HEK293 (cell line): ENCODE data around the gene STEAP3.
"Not testable (repeated sequence)": the region's sequence is repeated elsewhere in the genome, so short reads cannot be mapped to it uniquely, and the experiment has no call there.

Experiments
- CTCF ChIA-PET: fragments of 350-600 bp; formaldehyde crosslinking; extraction: SDS; loops from one replicate; lab custom pipeline; 2021; ENCODE audit warnings: antibody characterized with exemption; lab: Yijun Ruan, JAX
- POLR2A ChIA-PET: fragments of 300-600 bp; formaldehyde crosslinking; extraction: SDS; loops from one replicate; lab custom pipeline; 2020; ENCODE audit warnings: antibody characterized with exemption, inconsistent platforms; lab: Yijun Ruan, JAX
- H3K27ac ChIP-seq: fragments of 200-500 bp; sonication (Bioruptor generic); 2 replicates; pipeline ENCODE4 v1.5.1; 2014; ENCODE audit warnings: low read depth, low read length, control low read depth, inconsistent platforms; ENCODE audit errors: extremely low read depth
- H3K36me3 ChIP-seq, 2 experiments: fragments of 200-500 bp in 1 of 2; sonication (Bioruptor generic) in 1 of 2; 1 replicate in 1 of 2; 2 replicates in 1 of 2; pipeline ENCODE4 v1.5.1; 2014 to 2017; ENCODE audit warnings: inconsistent platforms in 2 of 2, low read length in 2 of 2; ENCODE audit not compliant: control insufficient read depth in 2 of 2, insufficient read depth in 1 of 2
- H3K4me1 ChIP-seq: fragments of 200-500 bp; sonication (Bioruptor generic); 2 replicates; pipeline ENCODE4 v1.5.1; 2014; ENCODE audit warnings: mild to moderate bottlenecking, low read length, inconsistent platforms; ENCODE audit not compliant: control insufficient read depth, insufficient read depth
- H3K4me3 ChIP-seq: 2 replicates; pipeline ENCODE4 v1.5.1; 2011; ENCODE audit warnings: low read depth, mild to moderate bottlenecking, control low read depth, low read length, moderate library complexity
- H3K9me3 ChIP-seq: fragments of 200-500 bp; sonication (Bioruptor generic); 2 replicates; pipeline ENCODE4 v1.5.1; 2014; ENCODE audit warnings: low read depth, low read length, inconsistent platforms; ENCODE audit not compliant: control insufficient read depth, insufficient read depth
- KLF8 ChIP-seq: fragments of 450-650 bp; formaldehyde crosslinking; IDR thresholded peaks from 2 replicates; pipeline ENCODE4 v1.5.1; 2016; ENCODE audit warnings: missing biosample characterization, missing genetic modification characterization
- SETDB1 ChIP-seq: IDR thresholded peaks from one replicate; pipeline ENCODE4 v1.6.1; 2017; ENCODE audit warnings: mild to moderate bottlenecking, low read length, moderate library complexity, mixed read lengths; ENCODE audit not compliant: insufficient read length
- ZFP69B ChIP-seq: fragments of 450-650 bp; formaldehyde crosslinking; IDR thresholded peaks from 2 replicates; pipeline ENCODE4 v1.5.1; 2016; ENCODE audit warnings: missing biosample characterization, missing genetic modification characterization
- ZNF10 ChIP-seq: fragments of 450-650 bp; formaldehyde crosslinking; IDR thresholded peaks from 2 replicates; pipeline ENCODE4 v1.5.1; 2017; ENCODE audit warnings: missing biosample characterization, missing genetic modification characterization
- ZNF121 ChIP-seq: fragments of 450-650 bp; formaldehyde crosslinking; IDR thresholded peaks from 2 replicates; pipeline ENCODE4 v1.5.1; 2016; ENCODE audit warnings: missing biosample characterization, missing genetic modification characterization
- ZNF146 ChIP-seq: fragments of 450-650 bp; formaldehyde crosslinking; IDR thresholded peaks from 2 replicates; pipeline ENCODE4 v1.5.1; 2016; ENCODE audit warnings: missing biosample characterization, missing genetic modification characterization
- ZNF169 ChIP-seq: fragments of 450-650 bp; formaldehyde crosslinking; IDR thresholded peaks from 2 replicates; pipeline ENCODE4 v1.5.1; 2016; ENCODE audit warnings: missing biosample characterization, missing genetic modification characterization
- ZNF24 ChIP-seq: fragments of 450-650 bp; formaldehyde crosslinking; IDR thresholded peaks from 2 replicates; pipeline ENCODE4 v1.5.1; 2016; ENCODE audit warnings: missing biosample characterization, missing genetic modification characterization
- ZNF335 ChIP-seq: fragments of 450-650 bp; formaldehyde crosslinking; conservative IDR thresholded peaks from 2 replicates; pipeline ENCODE4 v1.5.1; 2016; ENCODE audit warnings: missing biosample characterization, missing genetic modification characterization
- ZNF37A ChIP-seq: fragments of 450-650 bp; IDR thresholded peaks from 2 replicates; pipeline ENCODE4 v1.5.1; 2018; ENCODE audit warnings: missing biosample characterization, missing genetic modification characterization
- ZNF433 ChIP-seq: fragments of 450-650 bp; formaldehyde crosslinking; IDR thresholded peaks from 2 replicates; pipeline ENCODE4 v1.5.1; 2016; ENCODE audit warnings: missing biosample characterization, missing genetic modification characterization, low read depth
- ZNF501 ChIP-seq: fragments of 450-650 bp; formaldehyde crosslinking; IDR thresholded peaks from 2 replicates; pipeline ENCODE4 v1.5.1; 2016; ENCODE audit warnings: missing biosample characterization, missing genetic modification characterization
- ZNF530 ChIP-seq: fragments of 450-650 bp; formaldehyde crosslinking; IDR thresholded peaks from 2 replicates; pipeline ENCODE4 v1.5.1; 2016; ENCODE audit warnings: low read depth, missing biosample characterization, missing genetic modification characterization
- ZNF544 ChIP-seq: fragments of 450-650 bp; formaldehyde crosslinking; IDR thresholded peaks from 2 replicates; pipeline ENCODE4 v1.5.0; 2017; ENCODE audit warnings: missing biosample characterization, missing genetic modification characterization
- ZNF660 ChIP-seq: fragments of 450-650 bp; IDR thresholded peaks from 2 replicates; pipeline ENCODE4 v1.5.1; 2018; ENCODE audit warnings: missing biosample characterization, mild to moderate bottlenecking, missing genetic modification characterization
- ZNF677 ChIP-seq: fragments of 450-650 bp; IDR thresholded peaks from 2 replicates; pipeline ENCODE4 v1.5.0; 2018; ENCODE audit warnings: missing biosample characterization, mild to moderate bottlenecking, missing genetic modification characterization, moderate library complexity
- ZNF707 ChIP-seq: fragments of 450-650 bp; formaldehyde crosslinking; IDR thresholded peaks from 2 replicates; pipeline ENCODE4 v1.5.1; 2016; ENCODE audit warnings: missing biosample characterization, missing genetic modification characterization
- TF ChIP-seq, protein P1 (sequence below): sonication (generic); formaldehyde crosslinking; IDR thresholded peaks from 2 replicates; pipeline ENCODE4 v1.8.1; 2022; ENCODE audit warnings: mild to moderate bottlenecking, moderate library complexity, missing genetic modification reagents
- TF ChIP-seq, protein P2 (sequence below): fragments of 450-650 bp; formaldehyde crosslinking; IDR thresholded peaks from 2 replicates; pipeline ENCODE4 v1.5.1; 2016; ENCODE audit warnings: missing biosample characterization, missing genetic modification characterization
- TF ChIP-seq, protein P3 (sequence below): fragments of 450-650 bp; formaldehyde crosslinking; IDR thresholded peaks from 2 replicates; pipeline ENCODE4 v1.5.1; 2016; ENCODE audit warnings: missing biosample characterization, missing genetic modification characterization

STEAP3 gene

DNA sequence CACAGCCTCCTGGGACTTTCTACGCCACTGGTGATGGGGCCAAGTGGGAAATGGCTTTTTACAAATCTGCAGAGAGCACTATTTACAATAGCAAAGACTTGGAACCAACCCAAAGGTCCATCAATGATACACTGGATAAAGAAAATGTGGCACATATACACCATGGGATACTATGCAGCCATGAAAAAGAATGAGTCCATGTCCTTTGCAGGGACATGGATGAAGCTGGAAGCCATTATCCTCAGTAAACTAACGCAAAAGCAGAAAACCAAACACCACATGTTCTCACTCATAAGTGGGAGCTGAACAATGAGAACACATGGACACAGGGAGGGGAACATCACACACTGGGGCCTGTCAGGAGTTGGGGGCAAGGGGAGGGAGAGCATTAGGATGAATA lies 54.8 kb downstream of the STEAP3 start:
- H3K9me3 ChIP-seq, H3K27ac ChIP-seq, H3K36me3 ChIP-seq, POLR2A ChIA-PET, H3K4me1 ChIP-seq, H3K4me3 ChIP-seq: not testable (repeated sequence)
- TF ChIP-seq ZNF146 (tag by site-specific recombination) = peak; percentile 80
- CTCF ChIA-PET = interaction anchor here (0.7 kb wide), 1 partner anchor 99 kb away, joined by 3 read pairs; no protein-coding TSS in a partner anchor

DNA sequence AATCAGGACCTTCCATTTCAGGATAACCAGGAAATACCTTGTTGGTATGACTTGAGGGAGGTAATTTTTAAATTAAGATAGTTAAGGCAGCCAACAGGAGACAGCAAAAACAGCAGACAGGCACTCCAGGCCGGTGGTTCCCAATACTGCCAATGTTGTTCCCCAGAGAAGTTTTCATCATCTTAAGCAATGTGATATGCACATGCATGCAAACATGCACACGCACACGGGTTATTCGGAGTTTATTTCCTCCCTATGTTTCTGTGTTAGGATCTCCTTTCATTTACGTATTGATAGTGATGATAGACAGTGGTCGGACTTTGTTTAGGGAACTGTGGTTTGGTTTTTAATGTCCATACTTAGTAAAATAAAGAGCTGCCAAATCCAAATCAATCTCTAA lies 55.3 kb downstream of the STEAP3 start:
- Histone ChIP-seq H3K27ac (no peak overlapping the region), H3K9me3 (no peaks in the 10 kb centered on the region), H3K4me1 (no peaks in the 10 kb centered on the region), H3K4me3 (no peak overlapping the region), H3K36me3 (no peaks in the 10 kb centered on the region)
- TF ChIP-seq ZFP69B (no peak), KLF8 (tag by site-specific recombination) (no peak), ZNF530 (tag by site-specific recombination) (no peak), ZNF37A (tag by site-specific recombination) (no peak), ZNF544 (no peak), ZNF433 (no peak), ZNF660 (tag by site-specific recombination) (no peak), ZNF501 (tag by site-specific recombination) (no peak), ZNF677 (tag by site-specific recombination) (no peak)
- TF ChIP-seq, protein P1, sequence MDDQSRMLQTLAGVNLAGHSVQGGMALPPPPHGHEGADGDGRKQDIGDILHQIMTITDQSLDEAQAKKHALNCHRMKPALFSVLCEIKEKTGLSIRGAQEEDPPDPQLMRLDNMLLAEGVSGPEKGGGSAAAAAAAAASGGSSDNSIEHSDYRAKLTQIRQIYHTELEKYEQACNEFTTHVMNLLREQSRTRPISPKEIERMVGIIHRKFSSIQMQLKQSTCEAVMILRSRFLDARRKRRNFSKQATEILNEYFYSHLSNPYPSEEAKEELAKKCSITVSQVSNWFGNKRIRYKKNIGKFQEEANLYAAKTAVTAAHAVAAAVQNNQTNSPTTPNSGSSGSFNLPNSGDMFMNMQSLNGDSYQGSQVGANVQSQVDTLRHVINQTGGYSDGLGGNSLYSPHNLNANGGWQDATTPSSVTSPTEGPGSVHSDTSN (CRISPR knock-in tag) = no peak
- CTCF ChIA-PET = no interaction called here
- POLR2A ChIA-PET = no interaction called here

DNA sequence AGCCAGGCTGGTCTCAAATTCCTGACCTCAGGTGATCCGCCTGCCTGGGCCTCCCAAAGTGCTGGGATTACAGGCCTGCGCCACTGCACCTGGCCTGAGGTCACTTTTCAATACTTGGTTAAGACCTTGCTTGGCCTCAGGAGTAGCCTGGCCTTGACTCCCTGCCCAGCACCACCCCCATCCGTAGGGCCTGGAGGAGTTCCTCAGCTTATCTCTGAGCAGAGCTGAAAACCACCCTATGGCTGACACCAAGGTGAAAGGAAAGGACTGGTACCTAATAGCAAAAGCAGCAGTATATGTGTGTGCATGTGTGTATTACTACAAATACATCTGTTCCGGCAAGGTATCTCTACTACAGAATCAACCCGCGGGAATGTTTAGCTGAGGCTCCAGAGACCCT lies 56.0 kb downstream of the STEAP3 start:
- H3K9me3 ChIP-seq = no peaks in the 10 kb centered on the region
- no peak overlapping the region for H3K4me3 ChIP-seq
- H3K27ac ChIP-seq = no peak overlapping the region
- H3K36me3 ChIP-seq = no peaks in the 10 kb centered on the region
- TF ChIP-seq ZNF707 (tag by site-specific recombination) (no peak), ZNF24 (tag by site-specific recombination) (no peak), ZNF121 (tag by site-specific recombination) (no peak), SETDB1 (no peak), ZNF335 (tag by site-specific recombination) (peak; percentile 43; the same call in 1 of the 2 replicates), ZNF10 (tag by site-specific recombination) (no peak), ZNF169 (tag by site-specific recombination) (no peak)
- TF ChIP-seq, protein P2, sequence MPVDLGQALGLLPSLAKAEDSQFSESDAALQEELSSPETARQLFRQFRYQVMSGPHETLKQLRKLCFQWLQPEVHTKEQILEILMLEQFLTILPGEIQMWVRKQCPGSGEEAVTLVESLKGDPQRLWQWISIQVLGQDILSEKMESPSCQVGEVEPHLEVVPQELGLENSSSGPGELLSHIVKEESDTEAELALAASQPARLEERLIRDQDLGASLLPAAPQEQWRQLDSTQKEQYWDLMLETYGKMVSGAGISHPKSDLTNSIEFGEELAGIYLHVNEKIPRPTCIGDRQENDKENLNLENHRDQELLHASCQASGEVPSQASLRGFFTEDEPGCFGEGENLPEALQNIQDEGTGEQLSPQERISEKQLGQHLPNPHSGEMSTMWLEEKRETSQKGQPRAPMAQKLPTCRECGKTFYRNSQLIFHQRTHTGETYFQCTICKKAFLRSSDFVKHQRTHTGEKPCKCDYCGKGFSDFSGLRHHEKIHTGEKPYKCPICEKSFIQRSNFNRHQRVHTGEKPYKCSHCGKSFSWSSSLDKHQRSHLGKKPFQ (tag by site-specific recombination) = no peak
- TF ChIP-seq, protein P3, sequence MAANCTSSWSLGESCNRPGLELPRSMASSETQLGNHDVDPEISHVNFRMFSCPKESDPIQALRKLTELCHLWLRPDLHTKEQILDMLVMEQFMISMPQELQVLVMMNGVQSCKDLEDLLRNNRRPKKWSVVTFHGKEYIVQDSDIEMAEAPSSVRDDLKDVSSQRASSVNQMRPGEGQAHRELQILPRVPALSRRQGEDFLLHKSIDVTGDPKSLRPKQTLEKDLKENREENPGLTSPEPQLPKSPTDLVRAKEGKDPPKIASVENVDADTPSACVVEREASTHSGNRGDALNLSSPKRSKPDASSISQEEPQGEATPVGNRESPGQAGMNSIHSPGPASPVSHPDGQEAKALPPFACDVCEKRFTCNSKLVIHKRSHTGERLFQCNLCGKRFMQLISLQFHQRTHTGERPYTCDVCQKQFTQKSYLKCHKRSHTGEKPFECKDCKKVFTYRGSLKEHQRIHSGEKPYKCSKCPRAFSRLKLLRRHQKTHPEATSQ (tag by site-specific recombination) = no peak
- POLR2A ChIA-PET = no interaction called here
- H3K4me1 ChIP-seq = no peaks in the 10 kb centered on the region
- CTCF ChIA-PET = interaction anchor here (0.6 kb wide), 1 partner anchor 32 kb away, joined by 3 read pairs; no protein-coding TSS in a partner anchor
